GM18520 (cell line): Measurements from ENCODE around the gene TGM2.

Source experiments
- ATAC-seq: cut with Tn5 transposase; IDR thresholded peaks from one replicate; pipeline ENCODE4 v1.9.1; 2021; ENCODE audit not compliant: unreplicated experiment

The TGM2 gene

GRCh38 chr20:38162878-38163875 is 1.9 kb downstream of the TGM2 start:
- no peak for ATAC-seq

GRCh38 chr20:38162149-38162548 is 2.9 kb downstream of the TGM2 start:
- no peak for ATAC-seq

GRCh38 chr20:38161412-38161774 is 3.7 kb downstream of the TGM2 start:
- ATAC-seq: no peak

DNA sequence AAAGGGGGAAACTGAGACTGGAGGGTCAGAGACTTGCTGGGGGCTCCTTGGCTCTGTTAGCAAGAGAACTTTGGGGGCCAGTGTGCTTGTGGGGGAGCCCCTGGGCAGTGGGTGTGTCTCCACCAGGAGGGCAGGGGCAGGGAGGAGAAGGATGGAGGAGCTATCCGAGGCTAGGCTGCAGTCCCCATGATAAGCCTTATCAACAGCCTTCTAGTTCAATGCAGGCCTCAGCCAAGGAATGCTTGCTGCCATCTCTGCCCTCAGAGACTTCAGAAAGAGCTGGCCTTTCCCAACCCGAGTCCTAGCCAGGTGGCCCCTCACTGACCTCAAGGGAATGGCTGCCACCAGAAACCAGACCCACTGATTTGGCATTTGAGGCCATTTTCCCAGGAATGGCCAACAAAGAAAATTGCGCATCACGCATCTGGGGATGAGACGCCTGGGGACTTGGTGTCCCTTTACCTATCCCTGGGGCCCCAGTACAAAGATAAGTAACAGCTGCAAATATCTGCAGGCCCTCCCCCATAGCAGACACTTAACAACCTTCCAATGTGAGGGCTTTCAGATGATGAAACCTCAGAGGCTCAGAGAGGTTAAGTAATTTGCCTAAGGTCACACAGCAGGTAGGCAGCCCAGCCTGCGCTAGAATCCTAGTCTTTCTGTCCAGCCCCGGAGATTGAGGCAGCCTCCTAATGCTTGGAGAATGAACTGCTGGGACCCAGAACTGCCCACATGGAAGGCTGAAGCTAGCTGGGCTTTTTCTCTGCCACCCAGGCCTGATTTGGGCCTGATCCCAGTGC is 4.9 kb downstream of the TGM2 start:
- no peak for ATAC-seq

GRCh38 chr20:38159566-38159956 is 5.5 kb downstream of the TGM2 start:
- ATAC-seq: no peak

GRCh38 chr20:38158701-38159351 is 6.2 kb downstream of the TGM2 start:
- no peak for ATAC-seq

GRCh38 chr20:38157635-38158495 is 7.2 kb downstream of the TGM2 start:
- ATAC-seq: no peak

- no peak for ATAC-seq
These were observed 8.0 kb downstream of the TGM2 start for GRCh38 chr20:38156888-38157634.

DNA sequence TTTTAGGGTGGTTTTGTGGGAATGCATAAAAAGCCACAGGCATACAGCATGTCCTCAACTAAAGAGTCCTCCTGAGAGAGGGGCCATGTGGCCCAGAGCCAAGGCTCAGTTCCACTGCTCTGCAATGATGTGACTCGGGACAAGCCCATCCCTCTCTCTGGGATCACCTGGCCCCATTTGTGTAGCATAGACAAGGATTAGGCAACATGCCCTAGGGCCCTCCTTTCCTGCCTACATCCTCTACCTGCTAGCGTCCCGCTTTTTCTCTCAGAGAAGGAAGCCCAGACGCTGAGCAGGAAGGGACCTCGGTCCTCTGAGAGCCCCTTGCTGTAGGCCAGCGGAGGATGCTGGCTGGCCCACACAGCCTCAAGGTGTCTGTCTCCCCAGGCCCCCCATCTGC is 8.8 kb downstream of the TGM2 start:
- ATAC-seq: no peak

DNA sequence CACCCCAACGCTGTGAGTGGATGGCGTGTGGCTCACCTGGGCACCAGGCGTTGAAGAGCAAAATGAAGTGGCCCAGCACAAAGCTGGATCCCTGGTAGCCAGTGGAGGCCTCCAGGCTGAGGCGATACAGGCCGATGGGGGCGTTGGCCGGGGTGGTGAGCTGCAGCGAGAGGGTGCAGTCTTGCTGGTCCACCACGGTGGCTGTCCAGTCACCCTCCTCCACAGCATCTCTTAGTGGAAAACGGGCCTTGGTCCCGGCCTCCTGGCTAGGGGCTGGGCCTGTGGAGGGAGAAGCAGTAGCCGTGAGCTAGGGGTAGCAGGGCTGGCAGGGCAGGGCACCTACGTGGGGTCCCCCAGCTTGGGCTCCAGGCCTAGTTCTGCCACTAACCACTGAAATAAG is 9.3 kb downstream of the TGM2 start:
- ATAC-seq: no peak

DNA sequence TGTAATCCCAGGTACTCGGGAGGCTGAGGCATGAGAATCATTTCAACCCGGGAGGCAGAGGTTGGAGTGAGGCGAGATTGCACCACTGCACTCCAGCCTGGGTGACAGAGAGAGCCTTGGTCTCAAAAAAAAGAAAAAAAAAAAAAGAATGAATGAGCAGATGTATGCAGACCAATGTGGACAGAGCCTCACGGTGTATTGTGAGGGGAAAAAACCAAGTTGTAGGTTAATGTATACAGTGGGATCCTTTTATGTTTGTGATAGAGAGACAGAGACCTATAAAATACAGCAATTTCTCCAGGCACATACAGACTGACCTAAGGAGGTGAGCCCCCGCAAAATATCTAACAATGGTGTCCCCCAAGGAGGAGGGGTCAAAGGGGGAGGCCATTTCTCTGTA is 11.7 kb downstream of the TGM2 start:
- no peak for ATAC-seq

- no peak for ATAC-seq
These were observed 12.3 kb downstream of the TGM2 start for GRCh38 chr20:38152621-38153221.

GRCh38 chr20:38152175-38152620 is 12.9 kb downstream of the TGM2 start:
- no peak for ATAC-seq

- ATAC-seq: no peak
These were observed 13.6 kb downstream of the TGM2 start for GRCh38 chr20:38151455-38151854.

DNA sequence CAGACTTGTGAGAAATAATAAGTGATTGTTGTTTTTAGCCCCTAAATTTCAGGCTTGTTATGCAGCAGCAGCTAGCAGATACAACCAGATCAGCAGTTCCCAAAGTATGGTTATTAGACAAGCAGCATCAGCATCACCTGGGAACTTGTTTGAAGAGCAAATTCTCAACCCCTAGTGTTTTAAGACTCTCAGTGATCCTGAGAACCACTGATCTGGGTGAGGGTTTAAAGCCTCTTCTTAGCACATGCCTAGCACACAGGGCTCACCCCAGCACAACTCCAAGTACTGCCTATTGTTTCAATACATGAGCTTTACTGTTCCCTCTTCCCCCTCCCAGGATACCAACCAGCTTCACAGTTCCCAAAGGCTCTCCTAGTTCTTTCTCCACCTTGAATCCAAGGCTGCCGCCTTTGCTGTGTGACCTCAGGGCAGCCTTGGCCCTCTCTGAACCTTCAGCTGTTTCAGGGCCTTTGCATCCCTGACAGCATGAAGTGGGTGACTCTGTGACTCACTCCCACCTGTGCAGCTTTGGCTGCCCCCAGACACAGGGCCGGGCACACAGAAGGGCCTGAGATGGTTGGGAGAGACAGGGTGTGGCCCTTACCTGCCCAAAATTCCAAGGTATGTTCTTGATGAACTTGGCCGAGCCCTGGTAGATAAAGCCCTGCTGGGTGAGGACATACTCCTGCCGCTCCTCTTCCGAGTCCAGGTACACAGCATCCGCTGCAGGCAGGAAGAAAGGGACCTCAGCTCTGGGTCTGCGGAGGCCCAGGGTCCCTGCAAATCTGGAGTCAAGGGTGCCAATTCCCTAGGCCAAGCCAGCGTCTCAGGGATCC is 14.5 kb downstream of the TGM2 start:
- ATAC-seq: no peak

DNA sequence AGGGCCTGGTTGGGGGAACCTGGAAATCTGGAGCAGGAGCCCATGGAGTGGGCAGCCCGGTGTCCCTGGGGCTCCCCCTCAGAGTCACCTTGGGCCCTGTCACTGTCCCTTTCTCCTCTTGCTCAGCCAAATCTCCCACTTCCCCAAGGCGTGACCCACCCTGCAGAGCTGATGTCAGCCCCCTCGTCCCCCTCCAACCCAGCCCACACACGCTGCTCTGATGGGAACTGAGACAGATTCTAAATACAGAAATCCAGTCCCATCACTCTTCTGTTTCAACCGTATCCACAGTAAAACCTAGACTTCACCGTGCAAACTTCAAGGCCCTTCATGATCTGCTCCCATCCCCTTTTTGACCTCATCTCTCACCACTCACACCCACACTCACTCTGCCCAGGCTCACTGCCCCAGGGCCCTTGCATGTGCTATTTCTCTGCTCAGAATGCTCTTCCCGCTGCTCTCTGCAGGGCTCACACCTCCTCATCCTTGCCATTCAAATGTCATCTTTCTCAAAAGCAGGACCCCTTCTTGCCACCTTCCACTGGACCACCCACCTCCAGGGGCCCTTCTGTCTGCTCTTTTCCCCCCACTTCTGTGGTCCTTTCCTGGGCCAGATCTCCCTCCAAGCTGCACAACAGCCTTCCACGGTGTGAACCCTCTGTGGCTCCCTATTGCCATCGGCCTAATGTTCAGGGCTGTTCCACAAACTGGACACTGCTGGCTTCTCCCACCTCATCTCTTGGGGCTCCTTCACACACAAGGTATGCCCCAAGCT is 16.6 kb downstream of the TGM2 start:
- ATAC-seq: no peak

DNA sequence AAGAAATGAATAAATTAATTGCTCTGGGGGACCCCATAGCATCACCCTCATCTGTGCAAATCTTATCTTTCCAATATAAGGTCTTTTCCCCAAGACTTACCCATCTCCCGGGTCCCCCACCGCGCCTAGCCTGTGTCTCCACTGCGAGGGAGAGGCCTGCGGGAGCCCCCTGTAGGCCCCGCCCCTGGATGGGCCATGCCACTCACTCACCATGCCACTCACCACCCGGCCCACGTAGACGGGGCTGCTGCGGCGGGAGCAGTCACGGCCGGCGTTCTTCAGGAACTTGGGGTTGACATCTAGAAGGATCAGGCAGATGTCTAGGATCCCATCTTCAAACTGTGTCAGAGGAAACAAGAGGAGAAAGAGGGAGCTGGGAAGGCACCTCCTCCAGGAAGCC is 17.3 kb downstream of the TGM2 start:
- ATAC-seq: no peak

GRCh38 chr20:38147163-38147562 is 17.9 kb downstream of the TGM2 start:
- ATAC-seq: no peak
